Ishikawa (cell line): ENCODE results near the gene FAM163A.

Experiments used
- CEBPB ChIP-seq: IDR thresholded peaks from 2 replicates; pipeline ENCODE4 v1.6.1; 2012
- CREB1 ChIP-seq: IDR thresholded peaks from 2 replicates; pipeline ENCODE4 v1.6.1; 2012; ENCODE audit warnings: low read depth
- EGR1 ChIP-seq: IDR thresholded peaks from 2 replicates; pipeline ENCODE4 v1.6.1; 2012
- EP300 ChIP-seq: IDR thresholded peaks from 2 replicates; pipeline ENCODE4 v1.6.1; 2012; ENCODE audit warnings: borderline replicate concordance
- FOXM1 ChIP-seq: IDR thresholded peaks from 2 replicates; pipeline ENCODE4 v1.6.1; 2012; ENCODE audit warnings: low read depth, borderline replicate concordance
- NFIC ChIP-seq: IDR thresholded peaks from 2 replicates; pipeline ENCODE4 v1.6.1; 2012
- RAD21 ChIP-seq: IDR thresholded peaks from 2 replicates; pipeline ENCODE4 v1.6.1; 2012; ENCODE audit warnings: low read depth
- TAF1 ChIP-seq: IDR thresholded peaks from 2 replicates; pipeline ENCODE4 v1.6.1; 2012; ENCODE audit warnings: low read depth, mild to moderate bottlenecking
- TCF12 ChIP-seq: IDR thresholded peaks from 2 replicates; pipeline ENCODE4 v1.6.1; 2012; ENCODE audit warnings: low read depth
- TEAD4 ChIP-seq: IDR thresholded peaks from 2 replicates; pipeline ENCODE4 v1.6.1; 2012
- YY1 ChIP-seq: IDR thresholded peaks from 2 replicates; pipeline ENCODE4 v1.6.1; 2012; ENCODE audit warnings: low read depth
- ZBTB7A ChIP-seq: IDR thresholded peaks from 2 replicates; pipeline ENCODE4 v1.6.1; 2012; ENCODE audit warnings: low read depth
- TF ChIP-seq, protein P1 (sequence below): IDR thresholded peaks from 2 replicates; pipeline ENCODE4 v1.6.1; 2012; ENCODE audit warnings: low read depth, mild to moderate bottlenecking
- TF ChIP-seq, protein P2 (sequence below): IDR thresholded peaks from 2 replicates; pipeline ENCODE4 v1.6.1; 2012
- TF ChIP-seq, protein P3 (sequence below): IDR thresholded peaks from 2 replicates; pipeline ENCODE4 v1.6.1; 2012

The FAM163A gene

DNA sequence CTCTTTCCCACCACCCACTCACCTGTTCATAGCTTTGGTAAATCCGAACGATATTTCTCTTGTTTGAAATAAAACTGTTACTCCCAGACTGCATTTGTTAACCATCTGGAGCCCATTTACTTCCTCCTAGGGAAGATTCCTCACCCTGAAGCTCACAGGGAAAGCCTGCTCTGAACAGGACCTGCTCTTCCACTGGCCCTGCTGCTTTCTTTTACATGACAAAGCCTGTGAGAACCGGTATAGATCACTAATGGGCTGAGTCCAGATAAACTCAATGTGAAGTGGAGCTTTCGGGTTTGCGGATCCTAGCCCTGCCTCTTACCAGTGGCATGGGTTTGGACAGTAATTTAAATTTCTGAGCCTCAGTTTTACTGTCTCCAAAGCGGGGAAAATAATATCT lies 45.2 kb downstream of the FAM163A start:
- TF ChIP-seq RAD21: no peak
- TF ChIP-seq FOXM1: no peak
- TF ChIP-seq CEBPB: no peak
- TF ChIP-seq EGR1: no peak
- TF ChIP-seq YY1: no peak
- TF ChIP-seq NFIC: no peak
- TF ChIP-seq, protein P1, sequence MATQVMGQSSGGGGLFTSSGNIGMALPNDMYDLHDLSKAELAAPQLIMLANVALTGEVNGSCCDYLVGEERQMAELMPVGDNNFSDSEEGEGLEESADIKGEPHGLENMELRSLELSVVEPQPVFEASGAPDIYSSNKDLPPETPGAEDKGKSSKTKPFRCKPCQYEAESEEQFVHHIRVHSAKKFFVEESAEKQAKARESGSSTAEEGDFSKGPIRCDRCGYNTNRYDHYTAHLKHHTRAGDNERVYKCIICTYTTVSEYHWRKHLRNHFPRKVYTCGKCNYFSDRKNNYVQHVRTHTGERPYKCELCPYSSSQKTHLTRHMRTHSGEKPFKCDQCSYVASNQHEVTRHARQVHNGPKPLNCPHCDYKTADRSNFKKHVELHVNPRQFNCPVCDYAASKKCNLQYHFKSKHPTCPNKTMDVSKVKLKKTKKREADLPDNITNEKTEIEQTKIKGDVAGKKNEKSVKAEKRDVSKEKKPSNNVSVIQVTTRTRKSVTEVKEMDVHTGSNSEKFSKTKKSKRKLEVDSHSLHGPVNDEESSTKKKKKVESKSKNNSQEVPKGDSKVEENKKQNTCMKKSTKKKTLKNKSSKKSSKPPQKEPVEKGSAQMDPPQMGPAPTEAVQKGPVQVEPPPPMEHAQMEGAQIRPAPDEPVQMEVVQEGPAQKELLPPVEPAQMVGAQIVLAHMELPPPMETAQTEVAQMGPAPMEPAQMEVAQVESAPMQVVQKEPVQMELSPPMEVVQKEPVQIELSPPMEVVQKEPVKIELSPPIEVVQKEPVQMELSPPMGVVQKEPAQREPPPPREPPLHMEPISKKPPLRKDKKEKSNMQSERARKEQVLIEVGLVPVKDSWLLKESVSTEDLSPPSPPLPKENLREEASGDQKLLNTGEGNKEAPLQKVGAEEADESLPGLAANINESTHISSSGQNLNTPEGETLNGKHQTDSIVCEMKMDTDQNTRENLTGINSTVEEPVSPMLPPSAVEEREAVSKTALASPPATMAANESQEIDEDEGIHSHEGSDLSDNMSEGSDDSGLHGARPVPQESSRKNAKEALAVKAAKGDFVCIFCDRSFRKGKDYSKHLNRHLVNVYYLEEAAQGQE: no peak
- no peak for TF ChIP-seq TCF12
- TF ChIP-seq TEAD4: no peak
- TF ChIP-seq, protein P2, sequence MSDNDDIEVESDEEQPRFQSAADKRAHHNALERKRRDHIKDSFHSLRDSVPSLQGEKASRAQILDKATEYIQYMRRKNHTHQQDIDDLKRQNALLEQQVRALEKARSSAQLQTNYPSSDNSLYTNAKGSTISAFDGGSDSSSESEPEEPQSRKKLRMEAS: no peak
- no peak for TF ChIP-seq TAF1
- no peak for TF ChIP-seq ZBTB7A
- TF ChIP-seq, protein P3, sequence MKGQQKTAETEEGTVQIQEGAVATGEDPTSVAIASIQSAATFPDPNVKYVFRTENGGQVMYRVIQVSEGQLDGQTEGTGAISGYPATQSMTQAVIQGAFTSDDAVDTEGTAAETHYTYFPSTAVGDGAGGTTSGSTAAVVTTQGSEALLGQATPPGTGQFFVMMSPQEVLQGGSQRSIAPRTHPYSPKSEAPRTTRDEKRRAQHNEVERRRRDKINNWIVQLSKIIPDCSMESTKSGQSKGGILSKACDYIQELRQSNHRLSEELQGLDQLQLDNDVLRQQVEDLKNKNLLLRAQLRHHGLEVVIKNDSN: no peak

DNA sequence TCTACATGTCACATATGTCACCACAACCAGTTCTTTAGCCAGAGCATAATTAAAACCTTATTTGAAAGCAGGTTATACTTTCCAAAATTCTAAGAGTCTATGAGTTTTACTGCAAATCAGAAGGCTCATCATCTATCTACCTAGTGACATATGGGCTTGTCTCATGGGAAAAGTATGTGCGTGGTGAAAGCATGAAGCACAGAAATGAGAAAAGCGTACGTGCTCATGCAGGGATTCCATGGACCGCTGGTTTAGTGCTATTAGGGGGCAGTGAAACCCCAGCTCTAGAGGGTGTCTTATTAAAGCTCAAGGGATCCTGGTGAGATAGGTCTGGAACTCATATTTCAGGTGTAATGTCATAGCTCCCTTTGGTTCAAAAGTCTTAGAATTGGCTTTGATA lies 50.2 kb downstream of the FAM163A start:
- TF ChIP-seq TAF1: no peak
- TF ChIP-seq ZBTB7A: no peak
- no peak for TF ChIP-seq NFIC
- TF ChIP-seq, protein P2: no peak
- TF ChIP-seq FOXM1: no peak
- no peak for TF ChIP-seq EGR1
- no peak for TF ChIP-seq TEAD4
- no peak for TF ChIP-seq CEBPB
- TF ChIP-seq, protein P1: no peak
- TF ChIP-seq EP300: no peak
- no peak for TF ChIP-seq YY1
- no peak for TF ChIP-seq CREB1
- TF ChIP-seq TCF12: no peak
- no peak for TF ChIP-seq RAD21
- TF ChIP-seq, protein P3: no peak

DNA sequence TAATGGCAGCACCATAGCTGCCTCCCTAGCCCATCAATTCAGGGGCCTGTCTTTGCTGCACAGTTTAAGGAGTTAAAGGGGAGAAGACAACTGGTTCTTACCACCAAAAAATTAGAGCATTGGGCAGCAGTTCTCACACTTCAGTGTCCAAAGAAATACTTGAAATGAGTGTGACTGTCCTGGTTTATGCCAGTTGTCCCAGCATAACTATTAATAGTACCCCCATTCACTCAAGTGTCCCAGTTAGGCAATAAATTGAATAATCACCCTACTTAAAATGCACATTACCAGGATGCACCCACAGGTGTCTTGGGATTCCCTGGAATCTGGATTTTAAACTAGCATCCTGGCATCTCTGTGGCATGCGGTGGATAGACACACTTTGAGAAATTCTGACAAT lies 51.1 kb downstream of the FAM163A start:
- TF ChIP-seq ZBTB7A: no peak
- no peak for TF ChIP-seq EGR1
- no peak for TF ChIP-seq YY1
- TF ChIP-seq, protein P2: no peak
- no peak for TF ChIP-seq TCF12
- TF ChIP-seq, protein P1: no peak

DNA sequence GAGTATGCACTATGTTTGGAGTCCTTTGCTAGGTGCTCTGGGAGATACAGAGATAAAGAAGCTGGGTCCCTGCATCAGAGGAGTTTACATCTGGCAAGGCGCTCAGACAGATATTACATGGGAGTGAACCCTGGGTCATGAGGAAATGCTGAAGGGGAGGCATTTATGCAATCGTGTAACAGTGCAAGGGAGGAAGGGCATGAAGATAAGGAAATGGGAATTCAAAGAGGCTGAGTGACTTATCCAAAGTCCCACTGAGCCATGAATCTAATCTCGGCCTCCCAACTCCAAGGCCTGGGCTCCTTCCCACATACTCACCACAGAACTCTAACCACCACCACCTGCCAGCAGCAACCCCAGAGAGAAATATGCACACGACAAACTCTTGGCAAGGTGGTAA lies 51.6 kb downstream of the FAM163A start:
- TF ChIP-seq, protein P3: no peak
- TF ChIP-seq, protein P1: no peak
- TF ChIP-seq, protein P2: no peak
- TF ChIP-seq ZBTB7A (no peak), RAD21 (no peak), CEBPB (no peak), FOXM1 (no peak), EP300 (no peak), NFIC (no peak), TEAD4 (no peak), TAF1 (no peak), CREB1 (no peak), TCF12 (no peak), EGR1 (no peak), YY1 (no peak)
